HT1080 (cell line): ENCODE results near the gene ACBD6. TPM values are rescaled to one million over a fixed set of nuclear protein-coding genes. Genes with fewer than 3 reads are reported as not detected.
A peak's percentile ranks its signal among the peaks of the same experiment; 100 is the strongest.

Experiments used
- DNase-seq: peaks from one replicate; pipeline ENCODE4 v3.0.0-alpha.2; 2015; ENCODE audit warnings: low read depth
- total RNA-seq: library from RNA; depleted of rRNA; stranded (reverse); fragments of >200 nt; shearing (Covaris generic); gene quantifications from 2 replicates; pipeline ENCODE4 v1.2.3, GENCODE V29; 2014

ACBD6 gene
- total RNA-seq, 1 experiment from 2014 or later = 67.0 TPM

- no peak for DNase-seq
These were observed 126.1 kb downstream of the ACBD6 start for GRCh38 chr1:180376253-180376652.

GRCh38 chr1:180372728-180373127 lies 129.6 kb downstream of the ACBD6 start:
- no peak for DNase-seq

DNA sequence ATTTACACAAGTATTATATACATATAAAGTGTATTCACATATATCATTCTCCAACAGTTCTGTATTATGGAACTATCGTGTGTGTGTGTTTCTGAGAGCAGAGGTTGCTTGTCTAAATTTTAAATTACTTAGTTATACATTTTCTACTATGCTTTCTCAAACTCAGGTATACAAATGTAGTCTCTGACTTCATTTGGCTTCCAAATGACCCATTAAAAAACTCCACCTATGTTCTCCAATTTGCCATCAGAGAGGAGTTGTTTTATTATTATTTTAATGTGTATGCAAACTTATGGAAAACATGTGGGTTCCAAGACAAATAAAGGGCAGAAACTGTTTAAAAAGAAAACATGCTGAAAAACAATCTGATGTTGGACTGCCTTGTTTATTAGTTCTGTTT lies 131.8 kb downstream of the ACBD6 start:
- no peak for DNase-seq

DNA sequence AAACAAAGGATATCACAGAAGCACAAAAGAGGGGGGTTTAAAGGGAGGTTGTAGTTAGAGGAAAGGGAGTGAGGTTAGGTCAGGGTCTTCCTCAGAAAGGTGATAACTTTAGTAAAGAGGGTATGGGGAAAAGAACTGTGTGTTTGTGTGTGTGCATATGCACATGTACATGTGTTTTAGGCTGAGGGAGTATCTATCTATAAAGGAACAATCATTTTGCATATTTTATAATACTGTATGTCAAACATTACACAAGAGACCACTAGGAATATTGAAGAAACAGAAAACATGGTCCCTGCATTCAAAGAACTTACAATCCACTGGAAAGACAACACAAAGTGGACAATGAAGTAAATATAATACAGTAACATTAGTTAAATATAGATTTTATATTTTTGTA lies 132.2 kb downstream of the ACBD6 start:
- DNase-seq = no peak

DNA sequence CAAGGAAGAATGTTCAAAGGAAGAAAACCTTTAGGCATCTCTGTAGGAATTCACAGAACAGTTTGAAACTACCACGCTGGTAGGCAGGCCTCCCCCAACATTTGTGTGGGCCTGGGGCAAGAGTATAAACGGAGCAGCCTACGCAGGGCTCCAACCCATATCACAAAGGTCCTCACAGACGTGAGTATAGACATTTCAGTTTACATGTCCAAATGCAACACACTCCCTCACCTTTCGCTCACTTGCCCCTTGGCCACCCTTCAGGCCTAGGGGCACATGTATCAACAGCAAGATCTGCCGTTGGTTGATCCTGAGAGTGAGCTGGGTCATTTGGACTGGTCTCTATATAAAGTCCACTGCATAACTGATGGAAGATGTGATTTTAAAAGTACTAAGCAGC lies 133.3 kb downstream of the ACBD6 start:
- no peak for DNase-seq

- DNase-seq = no peak
These were observed 135.9 kb downstream of the ACBD6 start for GRCh38 chr1:180366371-180367068.

DNA sequence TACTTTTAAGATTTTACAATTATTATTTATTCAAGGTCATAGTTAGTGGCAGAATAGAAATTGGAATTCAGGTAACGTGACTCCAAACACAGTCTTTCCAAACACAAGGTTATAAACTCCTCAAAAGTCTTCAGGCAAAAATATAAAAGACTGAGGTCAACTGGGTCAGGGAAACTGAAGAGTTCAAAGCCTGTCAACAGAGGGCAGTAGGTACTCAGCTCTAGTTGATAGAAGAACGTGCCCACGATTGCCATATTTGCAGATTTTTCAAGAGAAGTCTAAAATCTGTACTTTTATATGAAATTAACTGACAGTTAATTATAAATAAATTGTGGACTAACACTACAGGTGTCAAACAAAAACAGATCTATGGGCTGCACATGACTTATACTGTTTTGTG lies 137.3 kb downstream of the ACBD6 start:
- DNase-seq = no peak

- DNase-seq = no peak
These were observed 139.0 kb downstream of the ACBD6 start for GRCh38 chr1:180363246-180363995.

GRCh38 chr1:180360333-180361075 lies 141.9 kb downstream of the ACBD6 start:
- DNase-seq = peak; percentile 54

GRCh38 chr1:180358649-180359048 lies 143.7 kb downstream of the ACBD6 start:
- DNase-seq = no peak

DNA sequence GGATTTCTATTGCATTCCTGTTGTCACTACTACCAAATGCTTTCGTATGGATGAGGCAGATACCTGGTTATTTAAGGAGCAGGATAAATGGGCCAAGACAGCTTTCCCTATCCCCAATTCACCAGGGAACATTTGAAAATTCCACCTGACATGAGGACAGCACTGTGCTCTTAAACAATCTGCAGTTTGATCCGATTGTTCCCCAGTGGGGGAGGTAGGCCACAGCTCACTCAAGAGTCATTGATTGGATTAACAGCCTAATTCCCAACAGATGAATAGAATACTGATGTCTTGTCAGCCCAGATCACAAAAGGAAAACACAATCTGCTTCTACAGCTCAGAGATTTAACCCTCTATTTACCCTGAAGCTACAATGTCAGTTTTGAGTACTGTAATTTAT lies 148.4 kb downstream of the ACBD6 start:
- no peak for DNase-seq

- no peak for DNase-seq
These were observed 149.8 kb downstream of the ACBD6 start for GRCh38 chr1:180352588-180352987.

GRCh38 chr1:180352021-180352420 lies 150.4 kb downstream of the ACBD6 start:
- DNase-seq = no peak

DNA sequence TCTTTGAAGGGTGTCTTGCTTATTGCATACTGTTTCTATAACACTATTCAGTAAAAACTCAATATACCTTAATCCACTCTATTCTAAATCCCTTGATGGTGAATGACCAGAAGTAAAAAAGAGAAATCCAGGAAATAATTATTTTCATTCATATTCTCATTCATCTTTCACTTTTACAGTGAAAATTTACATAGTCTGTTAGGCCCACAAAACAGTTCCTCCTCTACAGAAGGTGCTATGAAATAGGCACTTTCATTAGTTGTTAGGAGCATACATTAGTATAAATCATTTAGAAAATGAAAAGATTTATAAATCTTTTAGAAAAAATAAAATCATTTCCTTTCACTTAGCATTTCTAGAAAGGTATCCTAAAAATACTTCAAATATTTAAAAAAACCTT lies 157.2 kb downstream of the ACBD6 start:
- DNase-seq = no peak

DNA sequence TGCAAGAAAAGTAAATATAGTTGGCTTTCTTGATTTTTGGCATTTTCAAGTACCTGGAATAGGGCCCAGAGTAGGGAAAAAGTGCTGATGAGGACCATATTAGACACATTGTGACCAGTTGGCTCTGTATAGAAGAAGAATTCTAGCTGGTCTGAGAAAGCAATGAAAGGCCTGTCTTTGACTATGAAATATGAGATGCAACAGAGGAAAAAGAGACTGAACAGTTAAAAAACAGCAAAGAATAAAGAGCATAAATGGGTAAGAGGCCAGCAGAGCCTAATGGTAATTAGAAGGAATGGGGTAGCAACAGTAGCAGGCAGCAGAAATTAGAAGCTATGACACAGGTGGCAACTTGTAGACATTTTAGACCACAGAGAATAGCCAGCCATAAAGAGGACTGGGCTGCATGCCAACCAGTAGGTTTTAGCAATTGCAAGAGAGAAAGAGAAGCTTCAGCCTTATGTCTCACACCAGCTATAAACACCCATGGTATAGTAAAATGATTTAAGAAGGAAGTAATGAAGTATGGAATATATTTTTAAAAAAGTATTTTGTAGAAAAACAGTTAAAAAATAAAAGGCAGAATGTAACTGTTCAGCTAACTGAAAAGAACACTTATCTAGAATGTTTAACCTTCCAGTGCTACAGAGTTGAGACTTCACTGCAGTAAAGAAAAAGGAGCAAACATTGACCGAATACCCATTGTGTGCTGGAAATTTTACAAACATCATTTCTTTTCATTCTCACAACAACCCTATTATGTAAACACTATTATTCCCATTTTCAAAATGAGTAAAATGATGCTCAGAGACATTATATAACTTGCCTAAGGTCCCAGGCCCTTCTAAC lies 158.2 kb downstream of the ACBD6 start:
- DNase-seq = peak; percentile 47

- no peak for DNase-seq
These were observed 175.3 kb downstream of the ACBD6 start for GRCh38 chr1:180327089-180327488.

GRCh38 chr1:180312926-180313325 lies 189.5 kb downstream of the ACBD6 start:
- no peak for DNase-seq

- DNase-seq = peak; percentile 74
These were observed 191.2 kb downstream of the ACBD6 start for GRCh38 chr1:180311011-180311730.

DNA sequence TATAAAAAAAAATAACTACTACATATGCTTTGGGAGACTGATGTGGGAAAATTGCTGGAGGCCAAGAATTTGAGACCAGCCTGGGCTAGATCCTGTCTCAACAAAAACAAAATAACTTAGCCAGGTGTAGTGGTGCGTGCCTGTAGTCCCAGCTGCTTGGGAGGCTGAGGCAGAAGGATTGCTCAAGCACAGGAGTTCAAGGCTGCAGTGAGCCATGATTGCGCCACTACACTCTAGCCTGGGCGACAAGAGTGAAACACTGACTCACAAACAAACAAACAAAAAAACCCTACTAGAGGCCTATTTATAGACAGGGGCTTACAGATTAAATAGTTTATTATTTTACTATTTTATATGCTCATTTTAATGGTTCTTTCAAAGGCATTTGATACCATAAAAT lies 192.3 kb downstream of the ACBD6 start:
- peak; percentile 7 for DNase-seq

- DNase-seq = peak; percentile 67
These were observed 193.0 kb downstream of the ACBD6 start for GRCh38 chr1:180309338-180309737.
